HG03097 (cell line): Measurements from ENCODE around the gene RCAN3.
"Not testable (repeated sequence)": the region's sequence is repeated elsewhere in the genome, so short reads cannot be mapped to it uniquely, and the experiment has no call there.

Experiments
- ATAC-seq: cut with Tn5 transposase; IDR thresholded peaks from one replicate; pipeline ENCODE4 v1.9.1; 2021; ENCODE audit not compliant: unreplicated experiment, low FRiP score

The RCAN3 gene

DNA sequence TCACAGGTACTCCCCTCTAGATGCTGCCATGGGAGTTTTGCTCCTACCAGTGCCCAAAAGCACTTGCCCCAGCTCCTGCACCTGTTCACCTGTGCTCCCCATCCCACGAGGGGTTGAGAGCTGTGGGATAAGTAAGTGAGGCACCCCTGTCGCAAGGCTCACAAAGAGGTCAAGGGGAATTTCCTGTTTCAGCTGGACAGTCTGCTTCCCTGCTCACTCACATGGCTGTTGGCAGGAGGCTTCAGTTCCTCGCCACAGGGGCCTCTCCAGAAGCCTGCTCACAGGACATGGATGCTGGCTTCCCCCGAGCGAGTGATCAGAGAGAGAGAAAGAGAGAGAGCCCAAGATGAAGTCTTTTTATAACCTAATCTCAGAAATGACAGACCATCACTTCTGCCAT, 44.6 kb downstream of the RCAN3 start:
- ATAC-seq, result no peak

- ATAC-seq, result no peak
Observed at GRCh38 chr1:24548070-24548469, 45.4 kb downstream of the RCAN3 start.

GRCh38 chr1:24549210-24549609, 46.6 kb downstream of the RCAN3 start:
- not testable (repeated sequence) for ATAC-seq

DNA sequence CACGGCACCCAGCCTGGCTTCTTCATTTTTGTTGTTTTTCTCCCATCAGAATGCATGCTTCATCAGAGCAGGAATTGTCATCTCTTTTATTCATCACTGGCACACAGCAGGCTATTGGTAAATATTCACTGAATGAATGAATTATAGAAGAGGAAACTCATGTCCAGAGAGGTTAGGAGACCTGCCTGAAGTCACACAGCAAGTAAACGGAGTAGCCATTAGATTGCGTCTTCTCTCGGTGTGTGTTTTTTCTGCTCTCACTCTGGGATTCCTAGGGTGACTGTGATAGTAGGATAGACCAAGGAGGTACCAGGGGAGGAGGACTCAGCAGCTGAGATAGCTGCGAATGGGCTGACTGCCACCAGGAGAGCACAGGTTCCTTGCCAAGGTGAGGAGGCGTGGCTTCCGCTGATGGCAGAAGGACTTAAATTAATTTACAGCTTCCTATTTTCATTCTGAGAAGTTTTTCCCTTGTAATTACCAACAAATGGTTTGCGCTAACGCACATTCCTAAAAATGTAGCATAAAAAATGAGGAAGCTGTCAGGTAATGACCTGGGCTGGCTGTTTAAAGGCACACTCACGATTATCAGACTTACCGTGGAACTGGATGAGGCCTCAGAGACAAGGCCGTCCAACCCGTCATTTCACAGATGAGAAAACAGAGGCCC, 48.8 kb downstream of the RCAN3 start:
- no peak for ATAC-seq

DNA sequence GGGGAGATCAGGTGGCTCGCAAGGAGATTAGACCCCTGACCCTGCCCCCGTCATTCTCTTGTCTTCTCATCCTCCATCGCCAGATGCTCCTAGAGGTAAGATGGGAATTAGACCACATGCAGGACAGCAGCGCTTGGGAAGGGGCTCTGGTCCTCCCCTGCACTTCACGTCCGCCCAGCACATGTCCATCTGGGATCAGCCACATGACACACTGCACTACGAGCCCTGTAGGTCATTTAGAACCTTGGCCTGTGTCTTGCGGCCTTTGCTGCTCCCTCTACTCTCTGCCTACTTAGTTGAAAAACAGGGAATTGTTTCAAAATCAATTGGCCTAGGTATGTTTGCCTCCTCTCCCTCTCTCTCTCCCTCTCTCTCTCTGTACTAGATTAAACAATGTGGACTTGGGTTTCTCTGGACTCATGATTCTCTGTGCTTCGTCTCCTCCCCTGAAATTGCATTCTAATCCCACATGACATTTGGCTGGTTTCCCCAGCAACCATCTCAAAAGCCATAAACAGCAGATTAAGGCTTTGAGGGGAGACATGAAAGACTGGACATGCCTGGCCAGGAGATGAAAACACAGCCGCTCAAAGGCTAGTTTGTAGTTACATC, 49.4 kb downstream of the RCAN3 start:
- no peak for ATAC-seq

GRCh38 chr1:24553931-24554330, 51.3 kb downstream of the RCAN3 start:
- no peak for ATAC-seq

- ATAC-seq, result no peak
Observed at GRCh38 chr1:24554714-24555113, 52.1 kb downstream of the RCAN3 start.

DNA sequence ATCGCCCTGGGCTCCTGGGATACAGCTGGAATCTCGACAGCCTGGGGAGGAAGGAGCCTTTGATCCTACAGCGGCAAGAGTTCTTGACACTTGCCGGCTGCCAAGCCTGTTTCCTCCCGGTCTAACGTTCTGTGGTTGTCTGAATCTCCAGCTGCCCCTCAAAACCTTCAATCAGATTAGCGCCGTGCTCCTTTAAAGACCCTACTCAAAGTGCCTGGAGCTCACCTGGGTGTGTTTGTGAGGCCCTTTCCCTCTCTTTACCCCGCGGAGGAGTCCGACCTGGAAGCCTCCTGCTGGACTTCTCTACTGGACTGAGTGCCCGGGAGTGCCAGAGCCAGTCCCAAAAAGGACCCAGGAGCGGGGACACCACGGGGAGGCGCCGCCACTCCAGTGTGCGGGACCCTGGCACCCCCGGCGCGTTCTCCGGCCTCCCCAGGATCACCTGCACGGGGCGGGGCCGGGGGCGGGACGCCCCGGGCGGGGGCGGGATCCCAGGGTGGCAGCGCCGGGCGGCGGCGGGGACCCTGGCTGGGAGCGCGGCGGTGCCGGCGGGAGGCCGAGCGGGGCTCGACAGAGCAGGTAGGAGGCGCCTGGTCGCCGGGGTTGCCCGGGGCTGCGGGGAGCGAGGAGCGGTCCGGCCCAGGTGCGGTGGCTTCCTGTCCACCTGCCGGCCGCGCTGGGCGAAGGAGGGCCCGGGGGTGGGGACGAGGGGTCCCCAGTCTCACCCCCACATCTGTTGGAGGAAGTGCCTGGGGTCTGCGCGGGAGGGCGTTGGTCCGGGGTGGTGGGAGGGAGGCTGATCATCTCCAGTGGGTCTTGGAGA, 53.2 kb downstream of the RCAN3 start, which contains the start of gene NCMAP:
Gene NCMAP, plus strand, starts transcription at position 497 of the 823 bp plus-strand sequence. CDS start 39,344 bp downstream, outside the sequence.
- no peak for ATAC-seq

DNA sequence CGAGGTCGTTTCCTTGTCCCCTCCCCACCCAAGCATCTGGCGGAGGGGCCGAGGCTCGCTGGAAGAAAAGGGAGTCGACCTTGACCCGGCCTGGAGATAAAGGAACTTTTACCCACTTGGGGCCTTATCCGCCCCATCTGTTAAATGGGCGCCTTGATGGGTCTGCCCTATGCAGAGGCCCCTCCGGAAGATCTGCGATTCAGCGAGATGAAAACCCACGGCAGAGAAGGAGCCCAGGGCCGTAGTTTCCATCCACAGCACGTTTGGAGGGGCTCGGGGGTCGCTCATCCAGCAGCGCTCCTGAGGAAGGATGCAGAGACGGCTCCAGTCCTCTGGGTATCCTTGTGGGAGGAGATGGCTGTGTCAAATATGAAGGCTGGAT, 53.8 kb downstream of the RCAN3 start:
- ATAC-seq, result no peak

- ATAC-seq, result no peak
Observed at GRCh38 chr1:24557220-24557619, 54.6 kb downstream of the RCAN3 start.

- ATAC-seq, result no peak
Observed at GRCh38 chr1:24557711-24558131, 55.1 kb downstream of the RCAN3 start.

GRCh38 chr1:24558455-24558854, 55.8 kb downstream of the RCAN3 start:
- no peak for ATAC-seq

DNA sequence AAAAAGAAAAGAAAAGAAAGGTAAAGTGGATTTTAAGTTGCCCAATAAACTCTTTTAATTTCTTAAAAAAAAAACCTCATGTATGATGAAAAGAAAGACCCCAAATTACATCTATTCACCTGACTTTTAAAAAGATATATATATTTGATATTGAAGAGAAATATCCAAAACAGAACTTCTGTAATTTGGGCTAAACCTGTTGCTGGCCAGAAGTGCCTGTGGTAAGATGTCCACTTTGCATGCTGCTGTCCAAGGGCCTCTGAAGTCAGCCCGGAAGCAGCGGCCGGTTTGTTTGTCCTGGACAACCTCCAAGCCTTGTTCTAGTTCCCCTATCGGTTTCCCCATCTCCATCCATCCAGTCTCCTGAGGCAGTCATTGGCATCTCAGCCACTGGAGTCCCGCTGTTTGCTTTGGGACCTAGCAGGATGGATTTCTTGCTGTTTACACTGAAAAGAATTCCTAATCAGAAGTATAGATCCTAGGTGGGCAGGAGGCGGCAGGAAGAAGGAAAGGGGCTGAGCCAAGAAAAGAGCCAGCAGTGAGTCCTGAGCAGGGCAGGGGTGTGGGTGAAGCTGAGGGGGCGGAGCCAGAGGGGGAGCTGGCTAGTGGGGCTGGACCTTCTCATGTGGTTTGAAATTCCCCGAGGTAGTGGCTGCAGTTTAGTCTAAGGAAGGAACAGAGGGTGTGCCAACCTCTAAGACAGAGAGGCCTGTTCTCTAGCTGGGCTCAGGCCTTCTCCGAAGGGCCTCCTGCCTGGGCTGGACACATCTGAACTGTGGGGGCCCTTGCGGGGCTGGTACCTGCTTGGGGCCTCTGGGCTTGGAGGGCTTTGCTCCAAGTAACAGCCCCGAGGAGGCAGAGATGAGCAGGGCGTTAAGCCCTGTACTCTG, 56.5 kb downstream of the RCAN3 start:
- no peak for ATAC-seq

DNA sequence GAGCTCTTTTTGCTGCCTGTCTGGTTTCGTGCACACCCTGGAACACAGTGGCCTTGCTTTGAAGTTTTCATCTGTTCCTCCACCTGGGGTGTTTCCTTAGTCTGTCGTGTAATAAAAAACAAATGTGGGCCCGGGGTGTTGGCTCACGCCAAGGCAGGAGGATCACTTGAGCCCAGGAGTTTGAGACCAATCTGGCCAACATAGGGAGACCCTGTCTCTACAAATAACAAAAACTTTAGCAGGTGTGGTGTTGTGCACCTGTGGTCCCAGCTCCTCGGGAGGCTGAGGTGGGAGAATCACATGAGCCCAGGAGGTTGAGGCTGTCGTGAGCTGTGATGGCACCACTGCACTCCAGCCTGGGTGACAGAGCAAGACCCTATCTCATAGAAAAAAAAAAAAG, 57.7 kb downstream of the RCAN3 start:
- ATAC-seq, result no peak

- ATAC-seq, result no peak
Observed at GRCh38 chr1:24562625-24563024, 60.0 kb downstream of the RCAN3 start.

DNA sequence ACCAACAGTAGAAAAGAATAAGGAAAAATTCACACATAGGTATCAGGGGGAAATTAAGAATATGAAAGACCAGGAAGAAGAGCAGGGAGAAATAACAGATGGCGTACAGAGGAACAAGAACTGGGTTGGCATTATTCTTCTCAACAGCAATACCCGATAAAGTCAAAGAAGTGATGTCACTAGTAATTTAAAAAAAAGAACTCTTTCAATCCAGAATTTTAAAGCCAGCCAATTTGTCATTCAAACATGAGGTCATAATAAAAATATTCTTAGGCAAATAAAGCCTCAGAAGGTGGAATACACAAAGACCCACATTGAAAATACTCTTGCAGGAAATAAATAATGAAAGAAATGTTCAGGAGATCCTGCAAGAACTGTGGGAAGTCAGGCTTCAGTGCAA, 62.1 kb downstream of the RCAN3 start:
- ATAC-seq, result no peak

GRCh38 chr1:24566236-24566867, 63.7 kb downstream of the RCAN3 start:
- no peak for ATAC-seq

GRCh38 chr1:24567792-24568388, 65.3 kb downstream of the RCAN3 start:
- no peak for ATAC-seq

DNA sequence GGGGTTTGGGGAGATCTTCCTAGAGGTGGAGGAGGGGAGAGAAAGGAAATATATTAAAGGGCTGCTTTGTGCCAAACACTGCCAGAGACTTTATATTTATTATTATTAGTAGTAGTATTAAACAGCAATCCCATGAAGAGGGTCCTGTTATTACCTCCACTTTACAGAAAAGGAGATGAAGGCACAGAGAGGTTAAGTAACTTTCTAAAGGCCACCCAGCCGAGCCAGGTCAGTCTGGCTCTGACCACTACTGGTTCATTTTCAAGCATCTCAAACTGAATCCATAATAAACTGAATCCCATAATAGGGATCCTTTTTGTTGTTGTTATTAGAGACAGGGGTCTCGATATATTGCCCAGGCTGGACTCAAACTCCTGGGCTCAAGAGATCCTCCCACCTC, 65.8 kb downstream of the RCAN3 start:
- ATAC-seq, result no peak
